NCI-H82 treated with DMSO at 0.1 percent for 48 hours (cell line): ENCODE data around the gene BIRC6.
"Not testable (repeated sequence)": the region's sequence is repeated elsewhere in the genome, so short reads cannot be mapped to it uniquely, and the experiment has no call there.

ENCODE experiments used
- DNase-seq: peaks from one replicate; lab custom pipeline; 2025; ENCODE audit not compliant: unreplicated experiment; lab: John Stamatoyannopoulos, UW

BIRC6 gene

GRCh38 chr2:32356681-32357317 lies at the start of gene BIRC6:
Gene BIRC6, plus strand, starts transcription at chr2:32357023. Its CDS starts 139 bp downstream, at chr2:32357162.
- peak; percentile 83 for DNase-seq

GRCh38 chr2:32310577-32310976 lies 46.2 kb upstream of the BIRC6 start:
- no peak for DNase-seq

- no peak for DNase-seq
Measured at GRCh38 chr2:32314886-32315285, 41.9 kb upstream of the BIRC6 start.

- not testable (repeated sequence) for DNase-seq
Measured at GRCh38 chr2:32328679-32329078, 28.1 kb upstream of the BIRC6 start.

- DNase-seq: not testable (repeated sequence)
Measured at GRCh38 chr2:32329180-32329980, 27.4 kb upstream of the BIRC6 start.

- DNase-seq: no peak
Measured at GRCh38 chr2:32330136-32330535, 26.7 kb upstream of the BIRC6 start.

GRCh38 chr2:32342801-32343200 lies 14.0 kb upstream of the BIRC6 start:
- DNase-seq: no peak

- DNase-seq: not testable (repeated sequence)
Measured at GRCh38 chr2:32350797-32351196, 6.0 kb upstream of the BIRC6 start.

GRCh38 chr2:32355976-32356680 lies 695 bp upstream of the BIRC6 start:
- no peak for DNase-seq

- DNase-seq: no peak
Measured at GRCh38 chr2:32357318-32358110, 691 bp downstream of the BIRC6 start.

GRCh38 chr2:32358111-32358482 lies 1.3 kb downstream of the BIRC6 start:
- DNase-seq: no peak

GRCh38 chr2:32360416-32360815 lies 3.6 kb downstream of the BIRC6 start:
- peak; percentile 50 for DNase-seq

GRCh38 chr2:32362997-32363396 lies 6.2 kb downstream of the BIRC6 start:
- not testable (repeated sequence) for DNase-seq

- DNase-seq: no peak
Measured at GRCh38 chr2:32363597-32363996, 6.8 kb downstream of the BIRC6 start.

GRCh38 chr2:32364290-32364689 lies 7.5 kb downstream of the BIRC6 start:
- not testable (repeated sequence) for DNase-seq

- not testable (repeated sequence) for DNase-seq
Measured at GRCh38 chr2:32365679-32366078, 8.9 kb downstream of the BIRC6 start.

- no peak for DNase-seq
Measured at GRCh38 chr2:32366595-32366994, 9.8 kb downstream of the BIRC6 start.

- no peak for DNase-seq
Measured at GRCh38 chr2:32369222-32369621, 12.4 kb downstream of the BIRC6 start.

GRCh38 chr2:32370942-32371341 lies 14.1 kb downstream of the BIRC6 start:
- not testable (repeated sequence) for DNase-seq

GRCh38 chr2:32372519-32373182 lies 15.8 kb downstream of the BIRC6 start:
- no peak for DNase-seq
